HG03469 (cell line): ENCODE data around the gene CCNA1.
A peak's percentile ranks its signal among the peaks of the same experiment; 100 is the strongest.

ENCODE experiments used
- ATAC-seq: cut with Tn5 transposase; IDR thresholded peaks from one replicate; pipeline ENCODE4 v1.9.1; 2021; ENCODE audit warnings: mild to moderate bottlenecking, moderate library complexity, moderate number of reproducible peaks; ENCODE audit not compliant: unreplicated experiment

The CCNA1 gene

GRCh38 chr13:36432106-36432544 lies at the start of gene CCNA1:
TSS of gene CCNA1 (plus strand) at chr13:36432495. CDS start at chr13:36433057, 562 bp downstream.
- ATAC-seq: no peak

GRCh38 chr13:36385489-36385888 lies 46.8 kb upstream of the CCNA1 start:
- ATAC-seq: no peak

GRCh38 chr13:36395280-36395679 lies 37.0 kb upstream of the CCNA1 start:
- ATAC-seq: no peak

- no peak for ATAC-seq
Observed at GRCh38 chr13:36405151-36405550, 27.1 kb upstream of the CCNA1 start.

GRCh38 chr13:36412736-36413135 lies 19.6 kb upstream of the CCNA1 start:
- no peak for ATAC-seq

GRCh38 chr13:36413161-36413560 lies 19.1 kb upstream of the CCNA1 start:
- no peak for ATAC-seq

GRCh38 chr13:36414461-36414860 lies 17.8 kb upstream of the CCNA1 start:
- ATAC-seq: no peak

GRCh38 chr13:36417331-36417730 lies 15.0 kb upstream of the CCNA1 start:
- ATAC-seq: no peak

- ATAC-seq: peak; percentile 89
Observed at GRCh38 chr13:36418022-36418805, 14.1 kb upstream of the CCNA1 start.

GRCh38 chr13:36420437-36420891 lies 11.8 kb upstream of the CCNA1 start:
- peak; percentile 68 for ATAC-seq

GRCh38 chr13:36421447-36421846 lies 10.8 kb upstream of the CCNA1 start:
- ATAC-seq: no peak

- no peak for ATAC-seq
Observed at GRCh38 chr13:36428086-36428485, 4.2 kb upstream of the CCNA1 start.

GRCh38 chr13:36430247-36431203 lies 1.8 kb upstream of the CCNA1 start:
- no peak for ATAC-seq

- no peak for ATAC-seq
Observed at GRCh38 chr13:36431204-36432105, 840 bp upstream of the CCNA1 start.

- no peak for ATAC-seq
Observed at GRCh38 chr13:36436811-36437210, 4.5 kb downstream of the CCNA1 start.

- no peak for ATAC-seq
Observed at GRCh38 chr13:36438594-36439483, 6.5 kb downstream of the CCNA1 start.

GRCh38 chr13:36445278-36445677 lies 13.0 kb downstream of the CCNA1 start:
- no peak for ATAC-seq

- ATAC-seq: no peak
Observed at GRCh38 chr13:36445891-36446351, 13.6 kb downstream of the CCNA1 start.

- no peak for ATAC-seq
Observed at GRCh38 chr13:36447501-36447900, 15.2 kb downstream of the CCNA1 start.
